ENCODE data around the gene ANKRD1. TPM values are rescaled to one million over a fixed set of nuclear protein-coding genes. Genes with fewer than 3 reads are reported as not detected.

ANKRD1 gene
- total RNA-seq, 3 donors from 2014 or later (not counting 1 experiment from before 2014, with no cell fraction given), result not detected

DNA sequence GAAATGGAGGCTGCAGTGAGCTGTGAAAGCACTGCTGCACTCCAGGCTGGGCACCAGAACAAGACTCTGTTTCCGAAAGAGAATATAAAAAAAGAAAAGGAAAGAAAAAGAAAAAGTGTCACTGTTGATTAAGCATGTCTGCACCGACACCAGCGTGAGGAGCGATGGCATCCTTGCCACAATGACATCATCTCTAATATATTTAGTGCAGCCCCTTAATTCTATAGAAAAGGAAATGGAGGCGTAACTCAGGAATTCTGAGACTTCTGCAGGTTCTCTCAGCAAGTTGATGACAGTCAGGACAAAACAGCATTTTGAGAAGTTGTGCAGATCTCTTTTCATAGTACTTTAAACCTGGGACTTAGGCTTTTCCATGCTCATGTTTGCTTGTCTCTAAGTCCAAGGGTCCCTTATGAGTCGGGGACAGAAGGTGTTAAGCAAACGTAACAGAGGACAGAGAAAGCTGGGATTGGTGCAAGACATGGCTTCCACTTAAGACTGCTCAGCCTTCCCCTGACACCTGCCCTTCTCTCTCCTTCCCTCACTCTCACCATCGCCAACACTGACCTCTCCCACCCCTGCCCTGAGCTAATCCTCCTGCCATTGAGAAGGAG, 16.9 kb upstream of the ANKRD1 start:
- no peak overlapping the region for H3K27ac Mint-ChIP-seq
- no peak overlapping the region for H3K4me3 Mint-ChIP-seq
- H3K9me3 ChIP-seq (ENCODE audit: control insufficient read depth, insufficient read depth, low read length), result no peaks in the 10 kb centered on the region
- H3K36me3 ChIP-seq (ENCODE audit: control insufficient read depth, insufficient read depth, low read length), result no peaks in the 10 kb centered on the region
- H3K9me3 Mint-ChIP-seq, result no peaks in the 10 kb centered on the region
- DNase-seq (no peak), ATAC-seq (no peak)
- H3K4me1 ChIP-seq (ENCODE audit: control insufficient read depth, insufficient read depth, low read length), result no peaks in the 10 kb centered on the region
- no peak overlapping the region for H3K27ac ChIP-seq (ENCODE audit: low read length)
- TF ChIP-seq, protein P1, sequence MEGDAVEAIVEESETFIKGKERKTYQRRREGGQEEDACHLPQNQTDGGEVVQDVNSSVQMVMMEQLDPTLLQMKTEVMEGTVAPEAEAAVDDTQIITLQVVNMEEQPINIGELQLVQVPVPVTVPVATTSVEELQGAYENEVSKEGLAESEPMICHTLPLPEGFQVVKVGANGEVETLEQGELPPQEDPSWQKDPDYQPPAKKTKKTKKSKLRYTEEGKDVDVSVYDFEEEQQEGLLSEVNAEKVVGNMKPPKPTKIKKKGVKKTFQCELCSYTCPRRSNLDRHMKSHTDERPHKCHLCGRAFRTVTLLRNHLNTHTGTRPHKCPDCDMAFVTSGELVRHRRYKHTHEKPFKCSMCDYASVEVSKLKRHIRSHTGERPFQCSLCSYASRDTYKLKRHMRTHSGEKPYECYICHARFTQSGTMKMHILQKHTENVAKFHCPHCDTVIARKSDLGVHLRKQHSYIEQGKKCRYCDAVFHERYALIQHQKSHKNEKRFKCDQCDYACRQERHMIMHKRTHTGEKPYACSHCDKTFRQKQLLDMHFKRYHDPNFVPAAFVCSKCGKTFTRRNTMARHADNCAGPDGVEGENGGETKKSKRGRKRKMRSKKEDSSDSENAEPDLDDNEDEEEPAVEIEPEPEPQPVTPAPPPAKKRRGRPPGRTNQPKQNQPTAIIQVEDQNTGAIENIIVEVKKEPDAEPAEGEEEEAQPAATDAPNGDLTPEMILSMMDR (IDR thresholded peaks at IDR 0.05), result no peak
- no peak overlapping the region for H3K4me3 ChIP-seq (ENCODE audit: low read length)
- no peaks in the 10 kb centered on the region for H3K27me3 ChIP-seq (ENCODE audit: control insufficient read depth, insufficient read depth, low read length)
- intact Hi-C loops (cut with micrococcal nuclease), result no loop called here
- peaks cover 0 to 4% of the 10 kb centered on the region in 2 donors for H3K27me3 Mint-ChIP-seq (ENCODE audit: low read depth in 2 of 2)
- 86% methylated on average over 6 of the region's 8 CpGs for WGBS (ENCODE audit: insufficient coverage)
- no peaks in the 10 kb centered on the region for H3K36me3 Mint-ChIP-seq
- H3K4me1 Mint-ChIP-seq, result no peaks in the 10 kb centered on the region

DNA sequence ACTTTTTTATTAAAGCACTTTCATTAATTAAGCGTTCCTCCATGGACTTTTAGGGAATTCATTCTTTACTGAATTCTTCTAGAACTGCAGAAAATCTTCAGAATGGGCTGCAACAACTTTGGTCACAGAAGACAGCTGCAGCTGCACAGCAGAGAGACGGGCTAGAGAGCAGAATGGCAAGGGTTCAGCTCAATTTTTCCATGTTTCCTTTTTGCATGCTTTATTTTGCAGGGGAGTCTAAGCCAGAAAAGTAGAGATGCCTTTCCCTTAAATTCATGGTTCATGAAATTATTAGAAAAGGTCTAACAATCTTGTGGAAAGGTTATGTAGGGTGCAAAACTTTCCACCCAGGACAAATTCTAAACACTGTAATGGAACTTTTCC, 15.4 kb upstream of the ANKRD1 start:
- no peaks in the 10 kb centered on the region for H3K4me1 Mint-ChIP-seq
- TF ChIP-seq, protein P1 (IDR thresholded peaks at IDR 0.05), result no peak
- ATAC-seq, result no peak
- DNase-seq, result no peak
- H3K36me3 Mint-ChIP-seq, result no peaks in the 10 kb centered on the region
- H3K4me1 ChIP-seq (ENCODE audit: control insufficient read depth, insufficient read depth, low read length), result no peaks in the 10 kb centered on the region
- H3K36me3 ChIP-seq (ENCODE audit: control insufficient read depth, insufficient read depth, low read length), result no peaks in the 10 kb centered on the region
- no peaks in the 10 kb centered on the region for H3K9me3 ChIP-seq (ENCODE audit: control insufficient read depth, insufficient read depth, low read length)
- no peak overlapping the region for H3K4me3 Mint-ChIP-seq
- WGBS (ENCODE audit: insufficient coverage), result 66% methylated on average over 2 of the region's 2 CpGs
- H3K4me3 ChIP-seq (ENCODE audit: low read length), result no peak overlapping the region
- no peak overlapping the region for H3K27ac ChIP-seq (ENCODE audit: low read length)
- H3K9me3 Mint-ChIP-seq, result no peaks in the 10 kb centered on the region
- H3K27me3 ChIP-seq (ENCODE audit: control insufficient read depth, insufficient read depth, low read length), result no peaks in the 10 kb centered on the region
- intact Hi-C loops (cut with micrococcal nuclease), result no loop called here
- peaks cover 3 to 13% of the 10 kb centered on the region in 2 donors for H3K27me3 Mint-ChIP-seq (ENCODE audit: low read depth in 2 of 2)
- no peak overlapping the region for H3K27ac Mint-ChIP-seq

DNA sequence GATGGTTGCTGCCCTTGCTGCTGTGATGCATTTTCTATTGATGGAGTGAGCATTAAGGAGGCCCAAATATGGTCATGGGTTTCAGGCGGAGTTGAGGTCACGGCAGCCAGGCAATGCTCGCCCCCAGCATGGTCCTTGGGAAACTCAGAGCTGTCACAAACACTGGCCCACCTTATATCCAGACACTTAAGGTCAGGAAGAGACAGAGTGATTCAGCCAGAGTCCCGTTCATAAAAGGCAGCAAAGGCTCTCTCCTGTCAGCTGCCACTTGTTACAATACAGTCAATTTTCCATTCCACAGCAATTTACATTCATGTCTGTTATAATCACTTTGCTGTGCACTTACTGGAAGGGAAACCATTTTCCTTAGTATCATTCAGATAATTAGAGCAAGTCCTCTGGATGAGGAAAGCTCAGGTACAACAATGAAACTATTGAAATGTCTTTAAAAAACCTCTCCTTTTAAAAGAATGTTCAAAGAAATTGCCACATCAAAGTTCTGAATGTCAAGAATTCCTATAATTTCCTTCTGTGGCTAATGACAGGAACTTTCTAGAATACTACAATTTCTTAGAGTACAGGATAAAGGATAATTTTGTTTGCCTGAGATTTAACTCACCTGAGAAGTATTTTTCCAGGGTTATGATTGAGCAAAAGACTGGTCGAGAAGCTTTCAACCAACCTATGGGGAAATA, 14.8 kb upstream of the ANKRD1 start:
- Mint-ChIP-seq H3K27ac (no peak overlapping the region), H3K27me3 (ENCODE audit: low read depth in 2 of 2) (peaks cover 5 to 13% of the 10 kb centered on the region in 2 donors), H3K4me1 (no peaks in the 10 kb centered on the region), H3K9me3 (no peaks in the 10 kb centered on the region), H3K36me3 (no peaks in the 10 kb centered on the region), H3K4me3 (no peak overlapping the region)
- Histone ChIP-seq H3K4me3 (ENCODE audit: low read length) (no peak overlapping the region), H3K36me3 (ENCODE audit: control insufficient read depth, insufficient read depth, low read length) (no peaks in the 10 kb centered on the region), H3K27me3 (ENCODE audit: control insufficient read depth, insufficient read depth, low read length) (no peaks in the 10 kb centered on the region), H3K4me1 (ENCODE audit: control insufficient read depth, insufficient read depth, low read length) (no peaks in the 10 kb centered on the region), H3K9me3 (ENCODE audit: control insufficient read depth, insufficient read depth, low read length) (no peaks in the 10 kb centered on the region), H3K27ac (ENCODE audit: low read length) (no peak overlapping the region)
- TF ChIP-seq, protein P1 (IDR thresholded peaks at IDR 0.05), result no peak
- no peak for ATAC-seq
- WGBS (ENCODE audit: insufficient coverage), result 88% methylated on average over 4 of the region's 5 CpGs
- DNase-seq, result no peak
- intact Hi-C loops (cut with micrococcal nuclease), result no loop called here

Data from natural killer cell (primary cell).